Cardiac muscle cell (in vitro differentiated cells and primary cell): ENCODE measurements around the gene ZDHHC13. TPM values are rescaled to one million over a fixed set of nuclear protein-coding genes. Genes with fewer than 3 reads are reported as not detected.

Experiments used
- DNase-seq, 2 donors: peaks; one replicate each; pipeline versions ENCODE4 v3.0.0 to v3.0.0-alpha.2; 2010 to 2017; ENCODE audit warnings: low read depth in 1 of 2, low spot score in 1 of 2
- H3K27ac ChIP-seq: fragments of 200-600 bp; sonication (generic); 2 replicates; pipeline ENCODE4 v1.5.1; 2016
- H3K27me3 ChIP-seq: fragments of 200-600 bp; sonication (generic); 2 replicates; pipeline ENCODE4 v1.6.0; 2016; ENCODE audit warnings: control low read depth
- H3K36me3 ChIP-seq: fragments of 200-600 bp; sonication (generic); 2 replicates; pipeline ENCODE4 v1.5.1; 2016; ENCODE audit warnings: control low read depth
- H3K4me1 ChIP-seq: fragments of 200-600 bp; sonication (generic); 2 replicates; pipeline ENCODE4 v1.8.1; 2017; ENCODE audit warnings: low read depth, mild to moderate bottlenecking, mixed run types
- H3K4me3 ChIP-seq: fragments of 200-600 bp; sonication (generic); 2 replicates; pipeline ENCODE4 v1.5.1; 2016; ENCODE audit warnings: mild to moderate bottlenecking
- H3K9me3 ChIP-seq: fragments of 200-600 bp; sonication (generic); 2 replicates; pipeline ENCODE4 v1.5.1; 2017; ENCODE audit warnings: low read depth, mild to moderate bottlenecking, control low read depth
- polyA plus RNA-seq: library from polyadenylated mRNA; unstranded; fragments of >200 nt; fragmentation: Nextera tagmentation; extraction: Ambion mirVana; gene quantifications from 2 replicates; pipeline ENCODE4 v1.2.1, GENCODE V29; 2016
- total RNA-seq: library from RNA; depleted of rRNA; stranded (reverse); fragments of >200 nt; gene quantifications from 2 replicates; pipeline ENCODE4 v1.2.3, GENCODE V29; 2016
- TF ChIP-seq, protein P1 (sequence below): IDR thresholded peaks from 2 replicates; pipeline ENCODE4 v1.5.1; 2012; ENCODE audit warnings: low read depth, mild to moderate bottlenecking, low read length

ZDHHC13 gene
- total and polyA plus RNA-seq, 2 experiments from 2014 or later, result 8.2 to 25.7 TPM

DNA sequence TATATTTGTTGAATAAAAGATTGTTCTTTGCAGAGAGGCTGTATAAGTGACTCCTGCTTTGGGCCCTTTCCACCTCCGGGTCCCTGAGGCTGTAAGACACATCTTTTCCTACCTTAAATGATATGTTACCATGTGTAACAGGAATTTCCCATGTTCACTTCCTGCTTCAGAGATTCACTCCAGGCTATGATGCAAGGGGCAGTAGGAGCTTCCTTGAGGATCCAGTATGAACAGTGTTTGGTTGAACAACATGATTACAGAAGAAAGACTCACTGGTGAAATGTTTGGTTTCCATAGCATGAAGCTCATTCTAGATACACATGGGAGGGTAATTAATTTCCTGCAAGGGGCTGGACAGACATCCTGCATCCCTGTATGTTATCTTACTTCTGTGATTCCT lies 25.6 kb upstream of the ZDHHC13 start:
- TF ChIP-seq, protein P1, sequence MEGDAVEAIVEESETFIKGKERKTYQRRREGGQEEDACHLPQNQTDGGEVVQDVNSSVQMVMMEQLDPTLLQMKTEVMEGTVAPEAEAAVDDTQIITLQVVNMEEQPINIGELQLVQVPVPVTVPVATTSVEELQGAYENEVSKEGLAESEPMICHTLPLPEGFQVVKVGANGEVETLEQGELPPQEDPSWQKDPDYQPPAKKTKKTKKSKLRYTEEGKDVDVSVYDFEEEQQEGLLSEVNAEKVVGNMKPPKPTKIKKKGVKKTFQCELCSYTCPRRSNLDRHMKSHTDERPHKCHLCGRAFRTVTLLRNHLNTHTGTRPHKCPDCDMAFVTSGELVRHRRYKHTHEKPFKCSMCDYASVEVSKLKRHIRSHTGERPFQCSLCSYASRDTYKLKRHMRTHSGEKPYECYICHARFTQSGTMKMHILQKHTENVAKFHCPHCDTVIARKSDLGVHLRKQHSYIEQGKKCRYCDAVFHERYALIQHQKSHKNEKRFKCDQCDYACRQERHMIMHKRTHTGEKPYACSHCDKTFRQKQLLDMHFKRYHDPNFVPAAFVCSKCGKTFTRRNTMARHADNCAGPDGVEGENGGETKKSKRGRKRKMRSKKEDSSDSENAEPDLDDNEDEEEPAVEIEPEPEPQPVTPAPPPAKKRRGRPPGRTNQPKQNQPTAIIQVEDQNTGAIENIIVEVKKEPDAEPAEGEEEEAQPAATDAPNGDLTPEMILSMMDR, result no peak
- H3K9me3 ChIP-seq, result no peaks in the 10 kb centered on the region
- H3K4me1 ChIP-seq, result no peaks in the 10 kb centered on the region
- H3K27me3 ChIP-seq, result no peaks in the 10 kb centered on the region
- DNase-seq, result no peak
- no peak overlapping the region for H3K27ac ChIP-seq
- no peak overlapping the region for H3K4me3 ChIP-seq
- H3K36me3 ChIP-seq, result no peaks in the 10 kb centered on the region

- no peaks in the 10 kb centered on the region for H3K27me3 ChIP-seq
- TF ChIP-seq, protein P1, result no peak
- H3K36me3 ChIP-seq, result no peaks in the 10 kb centered on the region
- H3K4me3 ChIP-seq, result no peak overlapping the region
- no peak overlapping the region for H3K27ac ChIP-seq
- no peaks in the 10 kb centered on the region for H3K9me3 ChIP-seq
- H3K4me1 ChIP-seq, result no peaks in the 10 kb centered on the region
- no peak for DNase-seq
Measured at GRCh38 chr11:19092342-19092741, 24.6 kb upstream of the ZDHHC13 start.

DNA sequence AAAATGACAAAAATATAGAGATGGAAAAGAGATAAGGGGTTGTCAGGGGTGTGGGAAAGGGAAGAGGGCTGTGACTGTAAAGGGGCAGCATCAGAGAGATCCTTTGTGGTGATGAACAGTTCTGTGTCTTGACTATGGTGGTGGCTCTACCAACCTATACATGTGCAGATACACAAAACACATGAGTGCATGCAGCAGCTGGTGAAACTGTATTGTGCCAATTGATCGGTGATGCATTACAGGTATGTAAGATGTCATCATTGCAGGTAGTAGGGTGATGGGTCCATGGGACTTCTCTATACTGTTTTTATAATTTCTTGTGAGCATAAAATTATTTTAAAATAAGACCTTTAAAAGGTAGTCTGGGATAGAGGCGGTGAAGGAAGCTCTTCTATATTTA lies 24.1 kb upstream of the ZDHHC13 start:
- Histone ChIP-seq H3K36me3 (no peaks in the 10 kb centered on the region), H3K4me1 (no peaks in the 10 kb centered on the region), H3K9me3 (no peaks in the 10 kb centered on the region), H3K4me3 (no peak overlapping the region), H3K27ac (no peak overlapping the region), H3K27me3 (no peaks in the 10 kb centered on the region)
- TF ChIP-seq, protein P1, result no peak
- DNase-seq, result no peak

GRCh38 chr11:19093976-19094375 lies 23.0 kb upstream of the ZDHHC13 start:
- TF ChIP-seq, protein P1, result no peak
- Histone ChIP-seq H3K27me3 (no peaks in the 10 kb centered on the region), H3K4me1 (no peaks in the 10 kb centered on the region), H3K36me3 (no peaks in the 10 kb centered on the region), H3K9me3 (no peaks in the 10 kb centered on the region), H3K4me3 (no peak overlapping the region), H3K27ac (no peak overlapping the region)
- no peak for DNase-seq

GRCh38 chr11:19094859-19095258 lies 22.1 kb upstream of the ZDHHC13 start:
- no peak for DNase-seq
- Histone ChIP-seq H3K27me3 (no peaks in the 10 kb centered on the region), H3K36me3 (no peaks in the 10 kb centered on the region), H3K9me3 (no peaks in the 10 kb centered on the region), H3K27ac (no peak overlapping the region), H3K4me3 (no peak overlapping the region), H3K4me1 (no peaks in the 10 kb centered on the region)
- TF ChIP-seq, protein P1, result no peak

DNA sequence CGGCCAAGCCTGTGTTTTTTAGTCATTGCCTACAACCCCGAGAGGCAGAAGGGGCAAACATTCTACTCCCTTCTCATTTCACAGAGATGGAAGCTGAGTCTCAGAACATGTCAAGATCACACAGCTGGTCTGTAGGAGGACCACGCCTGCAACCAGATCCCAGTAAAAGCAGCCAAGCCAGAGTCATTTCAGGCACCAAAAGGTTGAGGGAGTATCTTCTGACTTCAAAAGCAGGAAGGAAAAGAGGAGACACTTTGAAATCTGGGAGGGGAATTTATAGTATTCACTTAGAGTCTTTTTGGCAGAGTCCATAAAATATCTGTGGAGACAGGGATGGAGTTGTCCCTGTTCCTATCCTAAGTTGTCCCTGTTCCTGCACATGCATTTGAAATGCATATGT lies 17.9 kb upstream of the ZDHHC13 start:
- H3K4me1 ChIP-seq, result no peaks in the 10 kb centered on the region
- TF ChIP-seq, protein P1, result no peak
- DNase-seq, result no peak
- no peak overlapping the region for H3K27ac ChIP-seq
- H3K4me3 ChIP-seq, result no peak overlapping the region
- H3K9me3 ChIP-seq, result no peaks in the 10 kb centered on the region
- H3K27me3 ChIP-seq, result no peaks in the 10 kb centered on the region
- no peaks in the 10 kb centered on the region for H3K36me3 ChIP-seq
